Smooth muscle cell of the brain vasculature (primary cell): ENCODE measurements around the gene SHISAL1.

Experiments used
- DNase-seq: peaks from one replicate; pipeline ENCODE4 v3.0.0-alpha.2; 2012; ENCODE audit warnings: low read depth, low spot score

Gene SHISAL1

GRCh38 chr22:44312766-44313165 lies at the start of gene SHISAL1:
TSS of gene SHISAL1 (minus strand) at chr22:44312951. CDS start at chr22:44300945, 12,006 bp downstream.
- DNase-seq: no peak

GRCh38 chr22:44361391-44362126 lies 48.8 kb upstream of the SHISAL1 start:
- no peak for DNase-seq

GRCh38 chr22:44360668-44361381 lies 48.1 kb upstream of the SHISAL1 start:
- no peak for DNase-seq

GRCh38 chr22:44360306-44360667 lies 47.5 kb upstream of the SHISAL1 start:
- DNase-seq: no peak

GRCh38 chr22:44359496-44360110 lies 46.9 kb upstream of the SHISAL1 start:
- no peak for DNase-seq

GRCh38 chr22:44358709-44359440 lies 46.1 kb upstream of the SHISAL1 start:
- no peak for DNase-seq

GRCh38 chr22:44357966-44358465 lies 45.3 kb upstream of the SHISAL1 start:
- DNase-seq: no peak

- DNase-seq: no peak
Measured at GRCh38 chr22:44357296-44357965, 44.7 kb upstream of the SHISAL1 start.

DNA sequence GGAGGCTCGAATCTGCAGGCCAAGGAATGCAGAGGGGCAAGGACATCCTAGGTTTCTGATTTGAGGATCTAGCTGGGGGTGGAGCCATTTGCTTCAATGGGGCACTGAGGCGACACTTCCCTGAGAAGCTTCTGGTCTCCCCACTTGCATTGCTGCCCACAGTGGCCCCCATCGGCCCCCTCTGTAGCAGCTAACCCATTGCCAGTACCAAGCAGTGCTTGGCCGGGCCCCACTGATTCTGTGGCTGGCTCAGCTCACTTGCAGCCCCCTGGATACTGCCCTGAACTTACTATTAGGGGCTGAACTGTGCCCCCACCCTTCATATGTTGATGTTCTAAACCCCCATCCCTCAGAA lies 42.9 kb upstream of the SHISAL1 start:
- DNase-seq: no peak

DNA sequence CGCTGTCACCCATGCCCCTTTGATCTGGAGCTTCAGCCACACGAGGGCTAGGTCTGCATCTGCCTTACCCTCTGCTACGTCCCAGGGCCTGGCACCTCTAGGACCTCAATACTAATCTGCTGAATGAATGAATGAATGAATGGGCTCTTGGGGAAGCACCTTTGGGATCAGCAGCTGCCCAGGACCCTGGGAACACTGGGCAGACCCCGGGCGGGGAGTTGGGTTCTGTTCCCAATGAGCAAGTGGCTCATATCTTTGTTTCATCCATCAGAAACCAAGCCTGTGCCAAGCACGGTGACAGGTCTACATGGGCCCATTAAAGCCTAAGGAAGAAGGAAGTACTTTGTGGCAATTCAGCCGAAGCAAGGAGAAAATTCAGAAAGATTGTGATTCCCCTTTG lies 41.5 kb upstream of the SHISAL1 start:
- no peak for DNase-seq

GRCh38 chr22:44353041-44353440 lies 40.3 kb upstream of the SHISAL1 start:
- no peak for DNase-seq

DNA sequence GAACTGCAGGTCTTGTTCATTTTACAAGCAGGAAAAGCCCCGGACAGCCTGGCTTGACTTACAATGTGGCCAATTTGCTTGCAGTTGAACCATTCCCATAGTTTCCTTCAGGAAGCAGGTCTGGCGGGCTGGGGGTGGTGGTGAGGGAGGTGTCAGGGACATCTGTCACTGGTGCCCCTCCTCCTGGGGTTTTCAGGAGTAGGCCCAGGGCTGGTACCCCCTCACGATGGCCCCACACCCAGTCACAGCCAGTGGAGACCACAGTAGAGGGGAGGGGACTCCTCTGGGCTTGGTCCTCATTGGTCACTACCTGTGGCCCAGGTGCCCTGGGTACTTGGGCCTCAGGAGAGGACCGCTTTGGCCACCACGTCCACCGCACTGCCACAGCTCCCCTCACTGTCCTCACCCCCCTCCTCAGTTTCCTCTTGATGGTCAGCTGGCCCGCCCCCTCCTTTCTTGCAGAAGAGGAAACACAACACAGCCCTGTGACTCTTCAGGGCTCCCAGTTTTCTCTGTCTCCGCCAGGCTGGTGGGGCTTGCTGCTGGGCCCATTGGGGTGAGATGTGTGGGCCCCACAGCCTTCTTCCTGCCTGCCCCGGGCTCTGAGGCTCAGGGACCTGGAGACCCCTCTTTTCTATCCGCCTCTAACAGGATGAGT lies 39.8 kb upstream of the SHISAL1 start:
- DNase-seq: no peak

DNA sequence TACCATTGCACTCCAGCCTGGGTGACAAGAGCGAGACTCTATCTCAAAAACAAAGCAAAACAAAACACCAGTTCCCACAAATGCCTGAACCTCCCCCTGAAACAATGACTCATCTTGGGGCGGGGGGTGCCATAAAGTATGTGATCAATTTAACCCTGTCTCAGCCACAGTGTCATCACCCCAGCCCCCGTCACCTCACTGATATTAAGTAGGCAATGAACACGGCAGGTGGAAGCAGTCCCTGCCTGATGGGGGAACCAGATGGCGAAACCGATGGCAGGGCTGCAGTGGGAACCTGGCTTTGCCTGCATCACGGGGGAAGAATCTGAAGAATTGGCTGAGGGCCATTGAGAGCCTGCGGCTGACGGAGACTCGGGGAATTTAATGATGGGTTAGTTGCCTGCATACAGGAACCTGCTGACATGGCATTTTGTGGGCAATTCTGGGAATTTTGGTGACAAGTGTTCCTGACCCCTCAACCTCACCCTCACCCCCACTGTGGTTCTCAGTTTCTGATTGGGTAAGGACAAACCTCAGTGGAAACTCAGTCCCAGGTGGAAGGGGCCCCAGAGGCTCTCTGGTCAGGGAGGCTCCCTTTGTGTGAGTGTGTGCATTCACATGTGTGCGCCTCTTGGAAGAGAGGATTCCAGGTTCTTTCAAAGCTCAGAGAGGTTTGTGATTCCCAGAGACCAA lies 39.1 kb upstream of the SHISAL1 start:
- no peak for DNase-seq

DNA sequence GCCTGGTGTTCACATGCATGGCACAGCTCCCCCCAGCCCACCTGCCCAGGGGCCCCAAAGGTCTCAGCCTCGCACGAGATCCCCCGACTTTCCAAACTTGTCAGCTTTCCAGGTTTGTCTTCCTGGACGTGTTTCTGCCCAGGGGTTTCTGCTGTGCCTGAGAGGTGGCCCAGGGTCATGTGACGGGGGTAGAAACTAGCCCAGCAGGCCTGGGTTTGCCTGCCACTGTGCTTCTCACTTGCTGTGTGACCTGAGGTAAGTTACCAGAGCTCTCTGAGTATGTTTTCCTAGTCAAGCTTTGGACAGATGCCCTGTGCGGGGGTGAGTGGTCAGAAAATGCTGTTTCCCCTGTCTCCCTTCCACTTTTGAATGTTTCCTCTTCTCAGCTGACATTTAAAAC lies 38.3 kb upstream of the SHISAL1 start:
- DNase-seq: no peak

DNA sequence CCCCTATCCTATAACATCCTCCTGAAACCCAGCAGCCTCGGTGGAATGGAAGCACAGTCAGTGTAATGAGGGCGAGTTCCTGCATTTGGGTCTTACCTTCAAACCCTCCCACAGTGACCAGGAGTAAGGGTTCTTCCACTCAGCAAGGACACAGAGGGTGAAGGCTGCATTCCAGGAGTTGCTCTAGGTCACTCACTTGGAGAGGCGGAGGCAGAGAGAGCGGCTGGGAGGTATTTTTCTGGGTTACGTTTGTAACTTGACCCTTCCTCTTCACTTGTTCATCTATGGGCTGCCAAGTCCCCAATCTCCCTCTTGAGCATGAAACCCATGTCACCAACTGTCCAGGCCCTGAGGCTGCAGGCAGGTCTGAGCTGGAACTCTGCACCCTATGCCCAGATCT lies 36.8 kb upstream of the SHISAL1 start:
- no peak for DNase-seq

DNA sequence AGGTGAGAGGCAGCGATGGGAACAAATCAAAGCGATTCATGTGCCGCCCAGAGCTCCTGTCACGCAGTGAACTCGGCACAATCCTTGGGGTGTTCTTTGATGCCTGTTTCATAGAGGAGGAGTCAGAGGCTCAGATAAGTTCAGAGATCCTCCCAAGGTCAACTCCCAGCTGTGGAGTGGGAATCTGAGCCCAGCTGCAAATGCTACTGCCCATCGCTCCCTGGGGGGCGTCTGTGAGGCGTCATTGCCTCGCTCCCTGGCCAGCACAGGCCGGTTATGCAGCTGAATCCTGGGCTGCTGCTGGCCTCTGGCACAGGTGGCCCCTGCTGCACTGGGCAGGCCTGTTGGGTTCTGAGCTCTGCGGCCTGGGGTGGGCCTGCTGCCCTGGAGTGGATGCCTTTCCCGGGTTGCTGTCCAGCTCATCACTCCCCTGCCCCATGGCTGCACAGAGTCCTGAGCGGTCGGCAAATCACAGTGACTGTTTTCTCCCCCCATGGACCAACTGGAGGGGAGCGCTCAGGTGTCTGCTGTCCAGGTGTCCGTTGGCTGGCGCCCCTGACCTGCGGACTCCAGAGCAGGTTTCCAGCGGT lies 36.3 kb upstream of the SHISAL1 start:
- DNase-seq: no peak

DNA sequence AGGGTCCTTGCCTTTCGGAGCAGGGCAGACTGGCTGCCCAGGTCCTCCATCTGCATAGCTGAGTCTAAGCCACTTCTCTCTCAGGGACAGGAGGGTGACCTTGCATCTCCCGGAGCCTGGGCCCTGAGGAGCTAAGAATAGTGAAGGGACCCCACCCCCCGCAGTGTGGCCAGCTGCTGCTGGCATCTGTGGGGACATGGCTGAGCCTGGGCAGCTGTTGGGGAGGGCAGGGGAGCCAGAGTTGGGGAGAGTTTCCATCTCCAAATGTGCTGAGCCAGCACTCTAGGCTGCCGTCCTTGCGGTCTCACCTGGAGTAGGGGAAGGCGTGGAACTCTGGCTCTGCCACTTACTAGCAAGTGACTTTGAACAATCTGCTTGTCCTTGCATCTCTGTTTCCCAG lies 34.8 kb upstream of the SHISAL1 start:
- no peak for DNase-seq

GRCh38 chr22:44347080-44347479 lies 34.3 kb upstream of the SHISAL1 start:
- no peak for DNase-seq

DNA sequence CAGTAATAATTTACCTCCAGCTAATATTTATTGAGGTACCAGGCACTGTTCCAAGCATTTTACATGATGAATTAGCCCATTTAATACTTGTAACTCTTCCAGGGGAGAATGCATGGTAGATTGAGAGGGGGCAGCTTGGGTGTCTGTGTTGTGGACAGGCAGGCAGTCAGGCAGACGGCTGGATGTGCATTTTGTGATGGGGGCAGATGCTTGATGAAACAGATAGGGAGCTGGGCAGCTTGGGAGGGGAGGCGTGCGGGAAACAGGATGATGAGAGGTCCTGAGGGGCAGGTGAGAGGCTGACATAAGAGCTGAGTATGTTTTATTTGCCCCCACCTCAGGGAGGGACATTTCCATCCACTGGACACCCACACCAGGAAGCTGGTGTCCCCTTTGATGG lies 33.1 kb upstream of the SHISAL1 start:
- no peak for DNase-seq

DNA sequence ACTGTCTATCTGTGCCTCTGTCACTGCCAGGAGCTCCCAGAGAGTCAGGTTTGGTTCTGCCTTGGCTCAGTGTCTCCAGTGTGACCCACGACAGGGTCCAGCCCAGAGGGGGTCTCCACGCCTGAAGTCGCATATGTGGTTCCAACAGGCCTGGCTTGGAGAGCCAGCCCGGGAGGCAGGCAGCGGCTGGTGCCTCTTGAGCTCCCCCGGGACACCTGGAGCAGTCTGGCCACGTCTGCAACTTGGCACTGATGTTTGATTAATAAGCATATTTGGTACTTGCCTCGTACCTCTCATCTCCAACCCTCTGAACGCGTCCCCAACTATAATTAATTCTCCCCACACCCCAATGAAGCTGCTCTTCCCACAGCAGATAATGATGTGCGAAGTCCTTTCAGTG lies 31.7 kb upstream of the SHISAL1 start:
- no peak for DNase-seq
